ENCODE data around the gene CTNNBIP1. TPM values are rescaled to one million over a fixed set of nuclear protein-coding genes. Genes with fewer than 3 reads are reported as not detected.

CTNNBIP1 gene
- total RNA-seq, 4 donors from 2014 or later, result 478 to 742 (median 566) TPM

DNA sequence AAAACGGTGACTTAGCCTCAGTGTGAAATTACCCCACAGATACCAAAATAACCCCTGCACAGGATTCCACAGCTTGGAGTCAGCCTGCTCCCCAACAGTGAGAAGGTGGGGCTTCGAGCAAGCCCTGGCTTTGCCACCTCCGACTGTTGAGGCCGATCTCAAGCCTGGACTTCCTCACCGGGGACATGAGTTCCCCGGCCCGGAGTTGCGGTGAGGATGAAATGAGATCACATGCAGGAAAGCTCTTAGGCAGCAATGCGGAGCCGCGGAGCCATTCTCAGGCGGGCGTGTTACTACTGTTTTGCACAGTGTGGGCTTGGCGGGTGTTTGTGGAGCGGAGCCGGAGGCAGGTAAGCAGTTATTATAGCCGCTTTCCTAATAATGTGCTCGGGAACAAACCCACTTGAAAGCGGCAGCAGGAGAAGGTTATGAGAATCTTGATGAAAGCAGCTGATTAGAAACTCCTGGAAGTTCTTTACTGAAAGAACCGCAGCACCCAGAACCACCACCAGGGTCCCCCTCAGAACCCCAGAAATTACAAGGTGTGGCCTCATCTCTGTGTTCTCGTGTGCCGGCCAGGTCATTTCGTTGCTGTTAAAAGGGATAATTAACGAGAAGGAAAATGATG, 82.4 kb downstream of the CTNNBIP1 start:
- no peak for TF ChIP-seq POLR2A (IDR thresholded peaks at IDR 0.05)
- TF ChIP-seq, protein P1, sequence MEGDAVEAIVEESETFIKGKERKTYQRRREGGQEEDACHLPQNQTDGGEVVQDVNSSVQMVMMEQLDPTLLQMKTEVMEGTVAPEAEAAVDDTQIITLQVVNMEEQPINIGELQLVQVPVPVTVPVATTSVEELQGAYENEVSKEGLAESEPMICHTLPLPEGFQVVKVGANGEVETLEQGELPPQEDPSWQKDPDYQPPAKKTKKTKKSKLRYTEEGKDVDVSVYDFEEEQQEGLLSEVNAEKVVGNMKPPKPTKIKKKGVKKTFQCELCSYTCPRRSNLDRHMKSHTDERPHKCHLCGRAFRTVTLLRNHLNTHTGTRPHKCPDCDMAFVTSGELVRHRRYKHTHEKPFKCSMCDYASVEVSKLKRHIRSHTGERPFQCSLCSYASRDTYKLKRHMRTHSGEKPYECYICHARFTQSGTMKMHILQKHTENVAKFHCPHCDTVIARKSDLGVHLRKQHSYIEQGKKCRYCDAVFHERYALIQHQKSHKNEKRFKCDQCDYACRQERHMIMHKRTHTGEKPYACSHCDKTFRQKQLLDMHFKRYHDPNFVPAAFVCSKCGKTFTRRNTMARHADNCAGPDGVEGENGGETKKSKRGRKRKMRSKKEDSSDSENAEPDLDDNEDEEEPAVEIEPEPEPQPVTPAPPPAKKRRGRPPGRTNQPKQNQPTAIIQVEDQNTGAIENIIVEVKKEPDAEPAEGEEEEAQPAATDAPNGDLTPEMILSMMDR (IDR thresholded peaks at IDR 0.05), result no peak
- 40 to 59% methylated on average over 24 of the region's 24 CpGs for WGBS, 2 donors

DNA sequence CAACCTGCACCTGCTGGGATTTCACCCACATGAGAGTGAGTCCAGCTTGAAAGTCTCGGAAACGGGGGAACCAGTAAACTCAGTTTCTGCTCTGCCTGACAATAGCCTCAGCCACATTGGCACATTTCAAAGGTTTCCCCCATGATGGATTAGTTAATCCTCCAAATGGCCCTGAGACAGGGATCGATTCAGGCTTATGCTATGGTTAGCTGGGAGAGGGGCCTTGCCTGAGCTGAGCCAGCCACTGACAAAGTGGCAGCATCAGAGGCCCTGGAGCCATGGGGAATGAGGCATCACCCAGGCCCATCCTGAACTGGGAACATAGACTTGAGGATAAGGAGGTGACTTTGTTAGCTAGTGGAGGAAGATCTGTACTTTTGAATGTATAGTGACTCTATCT, 83.5 kb downstream of the CTNNBIP1 start:
- peak in 1 of 2 donors; percentile 81 for DNase-seq (ENCODE audit: low spot score in 2 of 2)
- no peak overlapping the region for H3K4me3 ChIP-seq (ENCODE audit: low read depth, poor library complexity, severe bottlenecking)
- intact Hi-C loops (cut with DNase I; ENCODE audit: low total_unique reads), result no loop called here
- TF ChIP-seq, protein P1 (IDR thresholded peaks at IDR 0.05), result no peak
- TF ChIP-seq POLR2A (IDR thresholded peaks at IDR 0.05), result no peak
- WGBS, 2 donors, result 68 to 71% methylated on average over 3 of the region's 3 CpGs

More for the DNA sequence above, 82.4 kb downstream of the CTNNBIP1 start:
- intact Hi-C loops (cut with DNase I; ENCODE audit: low total_unique reads), result no loop called here
- no peak overlapping the region for H3K4me3 ChIP-seq (ENCODE audit: low read depth, poor library complexity, severe bottlenecking)
- peak in 1 of 2 donors; percentile 86 for DNase-seq (ENCODE audit: low spot score in 2 of 2)

DNA sequence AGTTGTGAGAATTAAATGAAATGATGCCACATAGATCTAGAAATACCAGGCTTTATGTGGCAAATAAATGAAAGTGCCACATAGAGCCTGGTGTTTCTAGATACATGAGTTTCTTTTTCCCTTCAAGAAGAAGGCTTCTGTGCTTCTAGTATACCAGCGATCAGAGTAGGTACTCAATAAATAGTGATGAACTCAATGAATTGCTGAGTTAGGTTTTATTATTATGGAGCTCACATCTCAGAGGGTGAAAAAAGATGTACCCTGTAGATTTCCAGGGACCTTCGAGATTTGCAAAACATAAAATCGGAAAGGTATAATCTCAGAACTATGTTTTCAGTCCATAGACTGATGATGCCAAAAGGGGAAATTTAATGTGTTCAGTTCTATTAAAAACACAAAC, 84.0 kb downstream of the CTNNBIP1 start:
- WGBS, 2 donors, result 69 to 77% methylated on average over 3 of the region's 3 CpGs
- TF ChIP-seq, protein P1 (IDR thresholded peaks at IDR 0.05), result no peak
- no peak for TF ChIP-seq POLR2A (IDR thresholded peaks at IDR 0.05)
- intact Hi-C loops (cut with DNase I; ENCODE audit: low total_unique reads), result no loop called here

DNA sequence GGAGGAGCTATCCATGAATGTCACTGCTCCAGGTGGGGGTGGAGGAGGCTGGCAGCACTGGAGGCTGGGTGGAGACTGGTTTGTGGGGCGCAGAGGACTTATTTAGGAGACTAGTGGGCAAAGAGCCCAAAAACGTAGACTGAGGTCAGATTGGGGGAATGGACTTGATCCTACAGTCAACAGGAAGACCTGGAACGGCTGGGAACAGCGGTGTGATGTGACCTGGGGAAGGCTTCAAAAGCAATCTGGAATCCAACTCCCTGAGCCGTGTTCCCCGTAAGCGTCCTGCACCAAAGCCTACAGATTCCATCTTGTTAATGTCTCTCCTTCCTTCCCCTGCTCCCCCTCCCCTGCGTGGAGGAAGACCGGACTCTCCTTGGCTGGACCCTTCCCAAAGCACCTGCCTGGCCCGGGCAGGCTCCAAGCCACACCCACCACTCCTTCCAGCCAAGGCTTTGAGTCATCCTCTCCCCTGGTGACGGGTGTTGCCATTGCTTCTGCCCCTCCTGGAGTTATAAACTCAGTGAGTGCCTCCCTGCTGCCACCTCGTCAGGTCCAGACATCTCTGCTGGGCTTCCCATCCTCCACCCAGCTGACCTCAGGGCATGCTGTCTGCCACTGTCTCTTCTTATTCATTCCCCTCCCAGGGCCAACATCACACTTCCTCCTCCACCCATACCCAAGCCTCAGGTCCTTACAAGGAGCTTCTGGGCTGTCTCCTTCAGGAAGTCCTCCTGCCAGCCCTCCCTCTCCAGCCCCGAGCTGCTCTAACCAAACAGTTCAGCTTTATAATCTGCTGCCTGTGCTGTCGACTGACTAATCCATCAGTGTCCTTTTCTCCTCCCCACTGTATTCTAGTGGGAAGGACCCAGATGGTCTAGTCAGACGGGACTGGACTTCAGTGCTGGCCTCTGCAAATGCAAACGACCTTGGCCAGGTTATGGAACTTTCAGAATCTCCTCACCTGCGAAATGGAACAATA, 84.7 kb downstream of the CTNNBIP1 start:
- intact Hi-C loops (cut with DNase I; ENCODE audit: low total_unique reads), result no loop called here
- TF ChIP-seq, protein P1 (IDR thresholded peaks at IDR 0.05), result no peak
- TF ChIP-seq POLR2A (IDR thresholded peaks at IDR 0.05), result no peak
- H3K4me3 ChIP-seq (ENCODE audit: low read depth, poor library complexity, severe bottlenecking), result no peak overlapping the region

More for the DNA sequence above, 84.0 kb downstream of the CTNNBIP1 start:
- DNase-seq (ENCODE audit: low spot score in 2 of 2), result no peak
- no peak overlapping the region for H3K4me3 ChIP-seq (ENCODE audit: low read depth, poor library complexity, severe bottlenecking)

DNA sequence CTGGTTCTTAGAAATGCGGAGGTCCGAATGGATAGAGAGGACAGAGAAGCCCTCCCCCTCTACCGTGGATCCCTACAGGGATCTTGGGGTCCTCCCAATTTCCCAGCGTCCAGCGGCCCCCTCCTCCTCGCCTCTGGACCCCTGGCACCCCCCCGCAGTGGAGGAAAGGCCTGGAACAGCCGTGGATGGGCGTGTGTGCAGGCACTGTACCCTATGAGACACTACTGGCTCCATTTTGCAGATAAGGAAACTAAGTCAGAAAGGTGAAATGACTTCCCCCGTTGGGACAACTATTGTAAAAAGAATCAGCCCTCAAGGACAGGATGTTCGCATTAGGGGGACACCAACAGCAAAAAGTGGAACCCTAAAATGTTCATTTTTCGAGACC, 85.4 kb downstream of the CTNNBIP1 start:
- TF ChIP-seq POLR2A (IDR thresholded peaks at IDR 0.05), result no peak
- TF ChIP-seq, protein P1 (IDR thresholded peaks at IDR 0.05), result no peak
- WGBS, 2 donors, result 19 to 24% methylated on average over 12 of the region's 12 CpGs
- DNase-seq (ENCODE audit: low spot score in 2 of 2), result no peak
- intact Hi-C loops (cut with DNase I; ENCODE audit: low total_unique reads), result no loop called here
- H3K4me3 ChIP-seq (ENCODE audit: low read depth, poor library complexity, severe bottlenecking), result no peak overlapping the region

More for the DNA sequence above, 84.7 kb downstream of the CTNNBIP1 start:
- 12% methylated on average over 14 to 17 of the region's 17 CpGs for WGBS, 2 donors
- peak; percentile 70 to 91 for DNase-seq (ENCODE audit: low spot score in 2 of 2)

All from lower leg skin (tissue), 4 donors.